HG02759 (cell line): ENCODE data around the gene PTTG2.
"Not testable (repeated sequence)": the region's sequence is repeated elsewhere in the genome, so short reads cannot be mapped to it uniquely, and the experiment has no call there.

Experiments used
- ATAC-seq: cut with Tn5 transposase; IDR thresholded peaks from one replicate; pipeline ENCODE4 v1.9.1; 2021; ENCODE audit warnings: mild to moderate bottlenecking, moderate library complexity; ENCODE audit not compliant: unreplicated experiment

Gene PTTG2

DNA sequence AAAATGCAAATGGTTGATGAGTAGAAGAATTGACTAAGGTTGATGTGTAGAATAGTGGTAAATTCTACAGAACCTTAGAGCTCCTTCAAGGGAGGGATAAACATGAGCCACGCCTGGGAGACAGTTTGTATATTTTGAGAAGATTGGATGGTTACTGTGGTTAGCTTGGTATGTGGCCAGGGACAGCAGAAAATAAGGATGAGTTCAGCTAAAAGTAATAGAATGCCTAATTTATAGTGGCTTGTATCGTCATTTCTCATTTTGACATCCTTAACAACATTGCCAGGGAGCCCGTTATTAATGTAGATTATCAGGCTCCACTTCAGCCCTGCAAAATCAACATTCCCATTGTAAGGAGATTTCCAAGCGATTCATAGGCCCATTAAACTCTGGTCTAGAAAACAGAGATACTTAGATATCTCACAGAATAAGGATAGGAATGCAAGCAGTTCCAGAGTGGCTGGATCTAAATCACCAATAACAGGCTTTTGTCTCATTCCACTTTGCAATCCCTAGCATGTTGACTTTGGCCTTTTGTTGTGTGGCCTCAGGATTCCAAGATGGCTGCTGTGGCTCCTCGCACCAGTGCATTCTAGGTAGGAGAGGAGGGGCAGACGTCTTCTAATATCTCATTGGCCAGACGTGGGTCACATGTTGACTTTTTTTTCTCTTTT lies 6.4 kb upstream of the PTTG2 start:
- no peak for ATAC-seq

DNA sequence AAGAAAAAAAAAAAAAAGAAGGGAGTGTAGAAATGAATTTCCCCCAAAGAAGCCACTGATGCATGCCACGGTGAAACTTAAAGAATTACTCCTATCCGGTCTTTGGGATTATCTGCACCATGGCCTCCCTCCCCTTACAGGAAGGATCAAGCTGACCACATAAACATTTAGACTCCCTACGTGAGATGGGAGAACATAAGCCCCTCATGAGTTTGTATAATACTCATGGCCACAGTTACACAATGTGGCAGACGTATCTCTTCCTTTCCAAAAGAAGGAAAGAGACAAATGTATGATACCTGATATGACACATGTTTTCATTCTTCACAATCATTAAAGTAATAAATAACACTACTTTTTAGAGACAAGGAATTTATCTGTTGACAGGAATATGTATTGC lies 3.3 kb upstream of the PTTG2 start:
- no peak for ATAC-seq

DNA sequence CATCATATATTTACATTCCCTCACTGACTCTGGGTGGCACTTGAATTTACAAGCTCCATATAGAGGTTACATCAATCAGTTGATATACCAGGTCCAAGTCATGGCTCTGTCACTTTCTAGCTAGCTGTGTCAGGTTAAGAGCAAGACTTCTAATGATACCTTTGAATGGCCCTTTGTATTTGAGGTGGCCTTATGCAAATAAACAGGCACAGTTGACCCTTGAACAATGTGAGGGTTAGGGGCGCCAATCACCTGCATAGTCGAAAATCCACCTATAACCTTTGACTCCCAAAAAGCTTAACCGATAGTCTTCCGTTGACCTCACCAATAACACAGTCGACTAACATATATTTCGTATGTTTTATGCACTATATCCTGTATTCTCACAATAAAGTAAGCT lies 1.3 kb upstream of the PTTG2 start:
- no peak for ATAC-seq

DNA sequence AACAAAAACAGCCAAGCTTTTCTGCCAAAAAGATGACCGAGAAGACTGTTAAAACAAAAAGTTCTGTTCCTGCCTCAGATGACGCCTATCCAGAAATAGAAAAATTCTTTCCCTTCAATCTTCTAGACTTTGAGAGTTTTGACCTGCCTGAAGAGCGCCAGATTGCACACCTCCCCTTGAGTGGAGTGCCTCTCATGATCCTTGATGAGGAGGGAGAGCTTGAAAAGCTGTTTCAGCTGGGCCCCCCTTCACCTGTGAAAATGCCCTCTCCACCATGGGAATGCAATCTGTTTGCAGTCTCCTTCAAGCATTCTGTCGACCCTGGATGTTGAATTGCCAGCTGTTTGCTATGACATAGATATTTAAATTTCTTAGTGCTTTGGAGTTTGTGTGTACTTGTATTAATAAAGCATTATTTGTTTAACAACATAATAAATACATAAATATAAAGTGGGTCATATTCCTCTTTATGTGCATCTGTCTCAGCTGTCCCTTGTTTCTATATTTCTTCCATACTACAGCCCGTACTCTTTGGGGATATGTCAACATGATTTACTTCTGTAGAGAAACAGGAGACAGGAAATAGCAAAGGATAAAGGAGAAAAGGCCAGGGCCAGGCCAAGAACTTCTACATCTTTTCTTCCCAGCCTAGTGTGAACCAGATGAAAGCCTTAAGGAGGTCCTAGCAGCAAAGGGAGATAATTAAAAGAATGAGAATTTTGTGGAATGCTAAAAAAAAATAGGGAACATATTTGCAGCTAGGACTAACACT lies 667 bp downstream of the PTTG2 start:
- ATAC-seq = no peak

- peak; percentile 78 for ATAC-seq
Measured at GRCh38 chr4:37964734-37965457, 4.7 kb downstream of the PTTG2 start.

- no peak for ATAC-seq
Measured at GRCh38 chr4:37966044-37966443, 5.8 kb downstream of the PTTG2 start.

GRCh38 chr4:37967736-37968135 lies 7.5 kb downstream of the PTTG2 start:
- ATAC-seq = no peak

DNA sequence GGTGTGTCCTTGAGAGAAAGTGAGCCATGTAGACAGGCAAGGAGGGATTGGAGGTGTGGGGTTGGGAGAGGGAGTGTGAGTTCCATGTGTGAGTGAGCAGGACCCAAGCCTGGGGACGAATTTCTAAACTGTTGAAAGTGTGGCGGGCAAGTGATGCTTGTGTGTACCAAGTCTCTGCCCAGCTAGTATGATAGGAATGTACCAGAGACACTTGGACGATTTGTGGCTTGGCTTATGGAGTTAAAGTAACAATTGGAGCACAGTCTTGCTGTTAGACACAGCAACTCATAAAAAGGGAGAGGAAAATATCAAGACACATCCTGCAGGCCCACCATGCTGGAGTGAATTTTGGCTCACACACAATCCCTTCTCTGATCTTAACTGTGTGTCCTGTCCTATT lies 8.5 kb downstream of the PTTG2 start:
- no peak for ATAC-seq

- ATAC-seq = peak; percentile 73
Measured at GRCh38 chr4:37970702-37971101, 10.5 kb downstream of the PTTG2 start.

DNA sequence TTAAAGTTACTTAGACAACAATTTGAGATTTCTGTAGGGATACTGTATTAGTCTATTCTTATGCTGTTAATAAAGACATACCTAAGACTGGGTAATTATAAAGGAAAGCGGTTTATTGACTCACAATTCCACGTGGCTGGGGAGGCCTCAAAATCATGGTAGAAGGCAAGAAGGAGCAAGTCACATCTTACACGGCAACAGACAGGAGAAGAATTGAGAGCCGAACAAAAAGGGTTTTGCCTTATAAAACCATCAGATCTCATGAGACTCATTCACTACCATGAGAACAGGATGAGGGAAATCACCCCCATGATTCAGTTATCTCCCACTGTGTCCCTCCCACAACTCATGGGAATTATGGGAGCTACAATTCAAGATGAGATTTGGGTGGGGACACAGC lies 11.0 kb downstream of the PTTG2 start:
- ATAC-seq = no peak

- no peak for ATAC-seq
Measured at GRCh38 chr4:37973441-37973840, 13.2 kb downstream of the PTTG2 start.

GRCh38 chr4:37975321-37975822 lies 15.2 kb downstream of the PTTG2 start:
- not testable (repeated sequence) for ATAC-seq

GRCh38 chr4:37976507-37976906 lies 16.3 kb downstream of the PTTG2 start:
- no peak for ATAC-seq

- peak; percentile 89 for ATAC-seq
Measured at GRCh38 chr4:37976991-37977470, 16.8 kb downstream of the PTTG2 start.

DNA sequence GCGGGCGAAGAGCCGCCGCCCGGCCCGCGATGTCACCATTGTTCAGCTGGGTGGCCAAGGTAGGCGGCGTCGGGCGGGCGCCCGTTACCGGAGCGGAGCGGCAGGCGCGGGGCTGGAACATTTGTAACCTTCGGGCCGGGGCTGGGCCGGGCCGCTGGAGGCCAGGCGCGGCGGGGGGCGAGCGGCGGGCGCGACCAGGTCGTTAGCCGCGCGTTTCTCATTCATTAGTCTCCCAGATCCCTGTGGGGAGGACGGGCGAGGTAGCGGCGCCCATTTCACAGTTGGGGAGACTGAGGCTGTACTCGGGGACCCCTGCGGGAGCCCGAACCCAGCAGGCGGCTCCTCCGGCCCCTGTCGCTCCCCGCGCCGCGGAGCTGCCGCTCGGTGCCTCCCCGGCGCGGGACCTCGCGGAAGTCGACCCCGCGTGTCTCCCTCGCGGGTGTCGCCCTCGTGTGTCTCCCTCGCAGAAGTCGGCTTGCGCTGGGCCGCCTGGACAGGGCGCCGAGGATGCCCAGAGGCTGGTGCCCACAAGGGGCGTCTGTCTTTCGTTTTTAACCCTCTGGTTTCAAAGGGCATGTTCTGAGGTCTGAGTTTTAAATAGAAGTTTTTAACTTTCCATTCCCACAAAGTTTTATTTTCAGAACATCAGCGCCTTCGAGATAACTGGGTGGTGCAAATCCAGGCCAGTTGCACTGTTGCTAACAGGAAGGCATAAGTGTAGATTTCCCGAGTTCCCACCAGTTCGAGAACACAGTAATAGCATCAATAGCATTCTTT lies 17.5 kb downstream of the PTTG2 start:
- peak; percentile 64 for ATAC-seq

- peak; percentile 20 for ATAC-seq
Measured at GRCh38 chr4:37978248-37978924, 18.2 kb downstream of the PTTG2 start.

- ATAC-seq = no peak
Measured at GRCh38 chr4:37980246-37980645, 20.0 kb downstream of the PTTG2 start.

- ATAC-seq = no peak
Measured at GRCh38 chr4:37981425-37981824, 21.2 kb downstream of the PTTG2 start.

- ATAC-seq = no peak
Measured at GRCh38 chr4:37981844-37982720, 21.9 kb downstream of the PTTG2 start.
